Smooth muscle cell (in vitro differentiated cells): ENCODE data around the gene KDM8. TPM values are rescaled to one million over a fixed set of nuclear protein-coding genes. Genes with fewer than 3 reads are reported as not detected.
A peak's percentile ranks its signal among the peaks of the same experiment; 100 is the strongest.

ENCODE experiments used
- DNase-seq: peaks from one replicate; lab custom pipeline; 2025; ENCODE audit not compliant: unreplicated experiment; lab: John Stamatoyannopoulos, UW
- H2AFZ ChIP-seq: fragments of 200-600 bp; sonication (generic); 2 replicates; pipeline ENCODE4 v1.6.0; 2016; ENCODE audit warnings: antibody characterized with exemption, low read depth, mild to moderate bottlenecking
- H3F3A ChIP-seq: fragments of 200-600 bp; sonication (generic); 2 replicates; pipeline ENCODE4 v1.6.0; 2017; ENCODE audit warnings: antibody characterized with exemption, low read depth
- H3K27ac ChIP-seq: fragments of 200-600 bp; sonication (generic); 2 replicates; pipeline ENCODE4 v1.5.1; 2016; ENCODE audit warnings: low read depth, mild to moderate bottlenecking
- H3K27me3 ChIP-seq: fragments of 200-600 bp; sonication (generic); 2 replicates; pipeline ENCODE4 v1.6.1; 2016; ENCODE audit warnings: low read depth, mild to moderate bottlenecking
- H3K36me3 ChIP-seq: fragments of 200-600 bp; sonication (generic); 2 replicates; pipeline ENCODE4 v1.5.1; 2016; ENCODE audit warnings: low read depth
- H3K4me1 ChIP-seq: fragments of 200-600 bp; sonication (generic); 2 replicates; pipeline ENCODE4 v1.5.1; 2016; ENCODE audit warnings: low read depth
- H3K4me2 ChIP-seq: fragments of 200-600 bp; sonication (generic); 2 replicates; pipeline ENCODE4 v1.6.0; 2016; ENCODE audit warnings: mild to moderate bottlenecking
- H3K4me3 ChIP-seq: fragments of 200-600 bp; sonication (generic); 2 replicates; pipeline ENCODE4 v1.5.1; 2016; ENCODE audit warnings: mild to moderate bottlenecking
- H3K79me2 ChIP-seq: fragments of 200-600 bp; sonication (generic); 2 replicates; pipeline ENCODE4 v1.6.0; 2016; ENCODE audit warnings: low read depth, mild to moderate bottlenecking
- H3K9ac ChIP-seq: fragments of 200-600 bp; sonication (generic); 2 replicates; pipeline ENCODE4 v1.6.0; 2016; ENCODE audit warnings: low read depth
- H3K9me3 ChIP-seq: fragments of 200-600 bp; sonication (generic); replicated peaks from 2 replicates; pipeline ENCODE4 v1.5.1; 2016; ENCODE audit warnings: low read depth
- H4K20me1 ChIP-seq: fragments of 200-600 bp; sonication (generic); 2 replicates; pipeline ENCODE4 v1.6.0; 2016; ENCODE audit warnings: low read depth
- WGBS: methylation state at CpG from one replicate; pipeline ENCODE4 v1.1.7; 2016; ENCODE audit warnings: low lambda C conversion rate; 5-methylcytosine and 5-hydroxymethylcytosine counted together
- polyA plus RNA-seq: library from polyadenylated mRNA; unstranded; fragments of >200 nt; fragmentation: Nextera tagmentation; extraction: Ambion mirVana; gene quantifications from 2 replicates; pipeline ENCODE4 v1.2.1, GENCODE V29; 2016
- total RNA-seq: library from RNA; depleted of rRNA; stranded (reverse); fragments of >200 nt; gene quantifications from 2 replicates; pipeline ENCODE4 v1.2.3, GENCODE V29; 2014
- TF ChIP-seq, protein P1 (sequence below): fragments of 200-600 bp; sonication (generic); IDR thresholded peaks from 2 replicates; pipeline ENCODE4 v1.5.1; 2017; ENCODE audit warnings: borderline replicate concordance, mild to moderate bottlenecking, antibody characterized with exemption; ENCODE audit not compliant: insufficient read depth, poor library complexity, severe bottlenecking

KDM8 gene
- total RNA-seq (0.81 and 2.6 TPM in 2 replicates), polyA plus RNA-seq (3.1 and 3.5 TPM in 2 replicates)

DNA sequence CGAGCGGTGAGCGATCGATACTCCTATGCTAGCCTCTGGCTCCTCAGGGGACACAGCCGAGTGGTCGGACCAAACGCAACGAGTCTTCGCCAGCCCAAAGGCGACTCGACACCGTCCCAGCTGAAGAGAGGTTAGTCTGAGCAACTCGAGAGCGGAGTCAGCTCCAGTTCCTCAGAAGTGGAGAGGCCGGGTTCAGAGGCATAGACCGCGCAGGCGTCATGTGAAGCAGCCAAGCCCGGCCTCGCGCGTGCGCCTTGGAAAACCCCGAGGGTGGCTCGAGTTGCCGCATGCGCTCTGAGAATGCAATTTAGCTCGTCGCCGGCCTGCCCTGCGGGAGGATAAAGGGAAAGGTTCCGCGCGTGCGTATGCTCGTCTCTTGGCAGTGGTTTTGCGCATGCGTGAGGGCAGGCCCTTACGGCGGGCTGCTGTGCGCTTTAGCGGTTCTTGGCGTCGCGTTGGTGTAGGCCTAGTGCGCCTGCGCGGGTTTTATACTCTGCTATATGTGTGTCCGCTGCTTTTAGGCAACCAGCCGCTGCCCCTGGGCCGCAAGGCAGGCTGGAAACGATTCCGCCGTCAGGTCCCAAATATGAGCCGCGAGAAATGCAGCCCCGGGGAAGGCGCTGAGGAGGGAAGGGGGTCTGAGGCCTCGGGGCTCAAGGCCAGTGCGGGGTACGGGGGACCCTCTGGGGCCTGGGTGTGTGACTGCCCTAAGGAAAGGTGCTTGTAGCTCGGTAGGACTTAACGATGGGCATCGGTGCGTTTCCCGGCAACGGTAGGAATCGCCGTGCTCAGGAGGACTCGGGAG, at the start of gene KDM8:
Gene KDM8 (plus strand): TSS at position 20 of the 805 bp plus-strand sequence. CDS start 6,598 bp downstream, outside the sequence.
- Histone ChIP-seq H3K4me1 (peaks cover 7% of the 10 kb centered on the region), H3K27ac (peak within 1 kb of the TSS; percentile 90)
- TF ChIP-seq, protein P1, sequence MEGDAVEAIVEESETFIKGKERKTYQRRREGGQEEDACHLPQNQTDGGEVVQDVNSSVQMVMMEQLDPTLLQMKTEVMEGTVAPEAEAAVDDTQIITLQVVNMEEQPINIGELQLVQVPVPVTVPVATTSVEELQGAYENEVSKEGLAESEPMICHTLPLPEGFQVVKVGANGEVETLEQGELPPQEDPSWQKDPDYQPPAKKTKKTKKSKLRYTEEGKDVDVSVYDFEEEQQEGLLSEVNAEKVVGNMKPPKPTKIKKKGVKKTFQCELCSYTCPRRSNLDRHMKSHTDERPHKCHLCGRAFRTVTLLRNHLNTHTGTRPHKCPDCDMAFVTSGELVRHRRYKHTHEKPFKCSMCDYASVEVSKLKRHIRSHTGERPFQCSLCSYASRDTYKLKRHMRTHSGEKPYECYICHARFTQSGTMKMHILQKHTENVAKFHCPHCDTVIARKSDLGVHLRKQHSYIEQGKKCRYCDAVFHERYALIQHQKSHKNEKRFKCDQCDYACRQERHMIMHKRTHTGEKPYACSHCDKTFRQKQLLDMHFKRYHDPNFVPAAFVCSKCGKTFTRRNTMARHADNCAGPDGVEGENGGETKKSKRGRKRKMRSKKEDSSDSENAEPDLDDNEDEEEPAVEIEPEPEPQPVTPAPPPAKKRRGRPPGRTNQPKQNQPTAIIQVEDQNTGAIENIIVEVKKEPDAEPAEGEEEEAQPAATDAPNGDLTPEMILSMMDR = no peak

GRCh38 chr16:27154705-27155521, 48.4 kb upstream of the KDM8 start:
- H2AFZ ChIP-seq = peak overlapping the region; percentile 54
- DNase-seq = peak; percentile 4
- no peak overlapping the region for H3K27ac ChIP-seq

More for the DNA sequence above, at the start of gene KDM8:
- no peaks in the 10 kb centered on the region for H3K9me3 ChIP-seq
- H3K4me3 ChIP-seq = peak within 1 kb of the TSS; percentile 64
- 1% methylated on average over 70 of the region's 70 CpGs for WGBS
- H3K4me2 ChIP-seq = peak within 1 kb of the TSS; percentile 97
- H3F3A ChIP-seq = no peaks in the 10 kb centered on the region
- peak; percentile 97 for DNase-seq
- peak within 1 kb of the TSS; percentile 92 for H3K9ac ChIP-seq
- no peaks in the 10 kb centered on the region for H4K20me1 ChIP-seq
- H3K36me3 ChIP-seq = no peaks in the 10 kb centered on the region
- H3K27me3 ChIP-seq = no peaks in the 10 kb centered on the region
- peak within 1 kb of the TSS; percentile 92 for H2AFZ ChIP-seq
- peaks cover 6% of the 10 kb centered on the region for H3K79me2 ChIP-seq

GRCh38 chr16:27156579-27156978, 46.7 kb upstream of the KDM8 start:
- DNase-seq = no peak
- Histone ChIP-seq H2AFZ (no peak overlapping the region), H3K27me3 (no peaks in the 10 kb centered on the region), H3K4me2 (no peak overlapping the region), H3K79me2 (no peaks in the 10 kb centered on the region), H3K36me3 (no peaks in the 10 kb centered on the region), H3F3A (no peaks in the 10 kb centered on the region), H3K4me1 (no peaks in the 10 kb centered on the region), H3K27ac (no peak overlapping the region), H3K4me3 (no peak overlapping the region), H4K20me1 (no peaks in the 10 kb centered on the region), H3K9ac (no peak overlapping the region), H3K9me3 (no peaks in the 10 kb centered on the region)
- TF ChIP-seq, protein P1 = no peak
- 60% methylated on average over 3 of the region's 3 CpGs for WGBS

More at GRCh38 chr16:27154705-27155521, 48.4 kb upstream of the KDM8 start:
- Histone ChIP-seq H3K4me2 (peak overlapping the region; percentile 45), H3K9me3 (no peaks in the 10 kb centered on the region), H3K4me3 (no peak overlapping the region), H3K9ac (no peak overlapping the region), H4K20me1 (no peaks in the 10 kb centered on the region), H3K4me1 (no peaks in the 10 kb centered on the region), H3K79me2 (no peaks in the 10 kb centered on the region), H3K27me3 (no peaks in the 10 kb centered on the region), H3F3A (no peaks in the 10 kb centered on the region), H3K36me3 (no peaks in the 10 kb centered on the region)
- 24% methylated on average over 22 of the region's 24 CpGs for WGBS
- TF ChIP-seq, protein P1 = peak; percentile 99
